H1 (cell line): ENCODE measurements around the gene CHST11. TPM values are rescaled to one million over a fixed set of nuclear protein-coding genes. Genes with fewer than 3 reads are reported as not detected.

Experiments used
- CTCF ChIA-PET: fragments of 300-600 bp; sonication (Branson Sonifier 250); formaldehyde crosslinking; loops from one replicate; lab custom pipeline; 2021; ENCODE audit not compliant: partially characterized antibody; lab: Charles Lee
- POLR2A ChIA-PET: fragments of 300-600 bp; sonication (Branson Sonifier 250); formaldehyde crosslinking; loops from one replicate; lab custom pipeline; 2021; ENCODE audit warnings: inconsistent platforms; ENCODE audit not compliant: partially characterized antibody; lab: Charles Lee
- DNase-seq, 2 experiments: peaks; one replicate each; pipeline versions ENCODE4 v3.0.0 to v3.0.0-alpha.2; 2010 to 2022; ENCODE audit warnings: low spot score in 2 of 2, low read depth in 1 of 2, mixed read lengths in 1 of 2
- FAIRE-seq: peaks from 2 replicates; lab custom pipeline; 2011; peaks lifted over from hg19 to GRCh38; lab: Jason Lieb, UNC
- H2AFZ ChIP-seq: 2 replicates; pipeline ENCODE4 v1.8.1; 2012; ENCODE audit warnings: low read length, inconsistent platforms
- H2AK5ac ChIP-seq: 2 replicates; pipeline ENCODE4 v1.6.1; 2013; ENCODE audit warnings: low read depth, low read length
- H2BK120ac ChIP-seq: replicated peaks from 2 replicates; pipeline ENCODE3; 2013; ENCODE audit warnings: low read depth, low read length, inconsistent platforms
- H2BK12ac ChIP-seq: 2 replicates; pipeline ENCODE4 v1.6.1; 2013; ENCODE audit warnings: low read depth, low read length
- H2BK15ac ChIP-seq: 2 replicates; pipeline ENCODE4 v1.6.1; 2013; ENCODE audit warnings: low read length
- H2BK20ac ChIP-seq: 2 replicates; pipeline ENCODE4 v1.6.1; 2013; ENCODE audit warnings: low read length
- H2BK5ac ChIP-seq: 2 replicates; pipeline ENCODE4 v1.6.1; 2013; ENCODE audit warnings: low read depth, low read length
- H3K14ac ChIP-seq: 2 replicates; pipeline ENCODE4 v1.6.1; 2013; ENCODE audit warnings: inconsistent platforms; ENCODE audit not compliant: insufficient read length
- H3K18ac ChIP-seq: 2 replicates; pipeline ENCODE4 v1.6.1; 2013; ENCODE audit warnings: low read length; ENCODE audit errors: extremely low read depth
- H3K23ac ChIP-seq: 2 replicates; pipeline ENCODE4 v1.6.1; 2013; ENCODE audit warnings: inconsistent platforms; ENCODE audit not compliant: insufficient read length
- H3K23me2 ChIP-seq: 2 replicates; pipeline ENCODE4 v1.6.1; 2013; ENCODE audit warnings: low read depth, low read length
- H3K27ac ChIP-seq: 2 replicates; pipeline ENCODE4 v1.6.1; 2011; ENCODE audit warnings: low read depth, low read length, inconsistent platforms
- H3K27me3 ChIP-seq, 4 experiments: replicated peaks in 1 of 4; 1 replicate in 1 of 4; 2 replicates in 3 of 4; pipeline versions ENCODE4 v1.6.1 to v1.8.1; 2011 to 2013; ENCODE audit warnings: low read length in 3 of 4, mild to moderate bottlenecking in 3 of 4, inconsistent platforms in 2 of 4, mixed read lengths in 2 of 4, moderate library complexity in 1 of 4; ENCODE audit not compliant: control insufficient read depth in 3 of 4, insufficient read depth in 3 of 4; ENCODE audit errors: extremely low read depth in 1 of 4
- H3K36me3 ChIP-seq, 4 experiments: 2 replicates each; pipeline versions ENCODE4 v1.6.1 to v1.8.1; 2011 to 2013; ENCODE audit warnings: mild to moderate bottlenecking in 4 of 4, low read length in 3 of 4, moderate library complexity in 2 of 4, control low read depth in 1 of 4, inconsistent platforms in 1 of 4; ENCODE audit not compliant: insufficient read depth in 4 of 4, control insufficient read depth in 2 of 4
- H3K4ac ChIP-seq: replicated peaks from 2 replicates; pipeline ENCODE3; 2013; ENCODE audit warnings: low read length, low read depth, mixed read lengths, inconsistent platforms; ENCODE audit not compliant: insufficient read length
- H3K4me1 ChIP-seq, 4 experiments: replicated peaks in 1 of 4; 1 replicate in 1 of 4; 2 replicates in 3 of 4; pipeline versions ENCODE4 v1.6.1 to v1.8.1; 2011 to 2013; ENCODE audit warnings: low read length in 3 of 4, inconsistent platforms in 2 of 4, mixed read lengths in 1 of 4; ENCODE audit not compliant: insufficient read depth in 4 of 4, control insufficient read depth in 3 of 4
- H3K4me2 ChIP-seq, 2 experiments: 2 replicates each; pipeline versions ENCODE4 v1.6.1 to v1.8.1; 2011 to 2013; ENCODE audit warnings: low read depth in 2 of 2, low read length in 2 of 2, control low read depth in 1 of 2, inconsistent platforms in 1 of 2, mild to moderate bottlenecking in 1 of 2; ENCODE audit not compliant: insufficient read depth in 1 of 2
- H3K4me3 ChIP-seq, 4 experiments: fragments of 200-600, 300-600 bp in 1 of 4; sonication (generic), shearing (Covaris generic), sonication (Bioruptor Twin) in 1 of 4; 2 replicates each; pipeline versions ENCODE4 v1.5.1 to v1.8.1; 2011 to 2016; ENCODE audit warnings: low read length in 4 of 4, low read depth in 3 of 4, control low read depth in 2 of 4, inconsistent platforms in 2 of 4, mild to moderate bottlenecking in 2 of 4, mixed read lengths in 1 of 4, moderate library complexity in 1 of 4; ENCODE audit not compliant: insufficient read depth in 2 of 4; ENCODE audit errors: extremely low read depth in 1 of 4
- H3K56ac ChIP-seq: replicated peaks from 2 replicates; pipeline ENCODE3; 2013; ENCODE audit warnings: low read depth, mild to moderate bottlenecking, mixed read lengths, low read length, inconsistent platforms; ENCODE audit not compliant: insufficient read length
- H3K79me1 ChIP-seq: 2 replicates; pipeline ENCODE4 v1.6.1; 2013; ENCODE audit warnings: low read depth, low read length, control low read depth
- H3K79me2 ChIP-seq, 2 experiments: 2 replicates each; pipeline versions ENCODE4 v1.6.1 to v1.8.1; 2012 to 2013; ENCODE audit warnings: low read length in 2 of 2, mild to moderate bottlenecking in 2 of 2, inconsistent platforms in 1 of 2; ENCODE audit not compliant: insufficient read depth in 2 of 2, control insufficient read depth in 1 of 2
- H3K9ac ChIP-seq, 4 experiments: replicated peaks in 1 of 4; 1 replicate in 1 of 4; 2 replicates in 3 of 4; pipeline versions ENCODE4 v1.6.1 to v1.8.1; 2011 to 2013; ENCODE audit warnings: low read depth in 3 of 4, low read length in 3 of 4, control low read depth in 2 of 4, mild to moderate bottlenecking in 2 of 4, moderate library complexity in 2 of 4, inconsistent platforms in 1 of 4; ENCODE audit errors: extremely low read depth in 1 of 4
- H3K9me3 ChIP-seq, 2 experiments: 2 replicates each; pipeline versions ENCODE4 v1.6.1 to v1.8.1; 2012 to 2013; ENCODE audit warnings: mild to moderate bottlenecking in 2 of 2, moderate library complexity in 2 of 2, control low read depth in 1 of 2, inconsistent platforms in 1 of 2, low read depth in 1 of 2, low read length in 1 of 2, mixed read lengths in 1 of 2; ENCODE audit not compliant: insufficient read depth in 2 of 2
- H4K20me1 ChIP-seq, 2 experiments: replicated peaks in 1 of 2; 2 replicates each; pipeline versions ENCODE3 to v1.8.1; 2011 to 2013; ENCODE audit warnings: inconsistent platforms in 2 of 2, low read length in 2 of 2, mild to moderate bottlenecking in 1 of 2; ENCODE audit not compliant: insufficient read depth in 2 of 2, control insufficient read depth in 1 of 2
- H4K5ac ChIP-seq: 2 replicates; pipeline ENCODE4 v1.6.1; 2013; ENCODE audit warnings: low read length, low read depth, mixed read lengths, inconsistent platforms; ENCODE audit not compliant: insufficient read length
- H4K8ac ChIP-seq: 2 replicates; pipeline ENCODE4 v1.8.0; 2013; ENCODE audit warnings: mild to moderate bottlenecking, moderate library complexity, low read length, inconsistent platforms; ENCODE audit not compliant: insufficient read depth; ENCODE audit errors: extremely low read depth
- H4K91ac ChIP-seq: replicated peaks from 2 replicates; pipeline ENCODE3; 2013; ENCODE audit warnings: low read length, mixed read lengths, inconsistent platforms; ENCODE audit not compliant: insufficient read length
- ATF3 ChIP-seq: IDR thresholded peaks from 2 replicates; pipeline ENCODE4 v1.6.1; 2011; ENCODE audit warnings: low read depth, mild to moderate bottlenecking, low read length; ENCODE audit not compliant: insufficient read depth
- CHD1 ChIP-seq: IDR thresholded peaks from 2 replicates; pipeline ENCODE4 v1.6.1; 2012; ENCODE audit warnings: low read depth, low read length, improper control_type of control experiment
- CTBP2 ChIP-seq: IDR thresholded peaks from 2 replicates; pipeline ENCODE4 v1.7.0; 2011; ENCODE audit warnings: borderline replicate concordance, mild to moderate bottlenecking, moderate library complexity, mixed read lengths, low read length; ENCODE audit not compliant: insufficient read depth, insufficient read length
- GABPA ChIP-seq: IDR thresholded peaks from 2 replicates; pipeline ENCODE4 v1.6.1; 2011; ENCODE audit warnings: mild to moderate bottlenecking, low read length, moderate library complexity, borderline replicate concordance; ENCODE audit not compliant: insufficient read depth
- GTF2F1 ChIP-seq: IDR thresholded peaks from 2 replicates; pipeline ENCODE4 v1.6.1; 2012; ENCODE audit warnings: low read depth, low read length, improper control_type of control experiment, borderline replicate concordance
- KDM1A ChIP-seq: fragments of 200-600, 300-600 bp; sonication (generic); IDR thresholded peaks from 2 replicates; pipeline ENCODE4 v1.7.1; 2016; ENCODE audit warnings: mild to moderate bottlenecking, low read length, borderline replicate concordance
- MAX ChIP-seq: IDR thresholded peaks from 2 replicates; pipeline ENCODE4 v1.6.1; 2012; ENCODE audit warnings: inconsistent platforms
- RAD21 ChIP-seq, 2 experiments: IDR thresholded peaks in 1 of 2; conservative IDR thresholded peaks in 1 of 2; 2 replicates each; pipeline ENCODE4 v1.6.1; 2011; ENCODE audit warnings: low read depth in 2 of 2, low read length in 2 of 2, improper control_type of control experiment in 1 of 2, inconsistent platforms in 1 of 2, mild to moderate bottlenecking in 1 of 2, moderate library complexity in 1 of 2
- RBBP5 ChIP-seq: IDR thresholded peaks from 2 replicates; pipeline ENCODE4 v1.7.1; 2012; ENCODE audit warnings: low read depth, mild to moderate bottlenecking, inconsistent platforms, low read length, moderate library complexity, borderline replicate concordance
- SAP30 ChIP-seq: fragments of 300-600 bp; sonication (generic); IDR thresholded peaks from 2 replicates; pipeline ENCODE4 v1.7.1; 2012; ENCODE audit warnings: low read length, moderate library complexity, mild to moderate bottlenecking, inconsistent platforms; ENCODE audit not compliant: insufficient read depth, insufficient replicate concordance
- SIX5 ChIP-seq: IDR thresholded peaks from 2 replicates; pipeline ENCODE4 v1.6.1; 2011; ENCODE audit warnings: mild to moderate bottlenecking, low read depth, low read length
- SP2 ChIP-seq: IDR thresholded peaks from 2 replicates; pipeline ENCODE4 v1.6.1; 2012; ENCODE audit warnings: mild to moderate bottlenecking, low read length, inconsistent platforms
- TAF7 ChIP-seq: optimal IDR thresholded peaks from 2 replicates; pipeline ENCODE3; 2011; ENCODE audit warnings: low read depth, mild to moderate bottlenecking, inconsistent platforms, low read length, moderate library complexity, borderline replicate concordance
- WGBS, 2 experiments: shearing (Covaris generic) in 1 of 2; methylation state at CpG; one replicate each; pipeline versions ENCODE4 v1.1.6 to v1.1.7; 2013 to 2015; ENCODE audit warnings: low lambda C conversion rate in 2 of 2, mixed read lengths in 2 of 2, inconsistent platforms in 1 of 2, low coverage in 1 of 2, missing lambda C conversion rate in 1 of 2; ENCODE audit not compliant: insufficient replicate concordance in 2 of 2, insufficient coverage in 1 of 2, insufficient read length in 1 of 2; ENCODE audit errors: extremely low coverage in 1 of 2, missing lambda C conversion rate in 1 of 2; 5-methylcytosine and 5-hydroxymethylcytosine counted together
- polyA plus RNA-seq, 7 experiments: library from polyadenylated mRNA; depleted of rRNA in 3 of 7; stranded (reverse) in 5 of 7; unstranded in 2 of 7; fragments of >200 nt in 5 of 7; fragments of 200-250 nt in 2 of 7; gene quantifications; 1 replicate in 5 of 7; 2 replicates in 1 of 7; 4 replicates in 1 of 7; pipeline versions ENCODE4 v1.2.1 to v1.2.3, GENCODE V29; 2011 to 2013; ENCODE audit warnings: missing spikeins in 2 of 7, mixed read lengths in 2 of 7
- total RNA-seq: library from RNA; stranded (reverse); fragmentation: NEBNext Ultra II Directional; extraction: Animal tissue kit (Norgen Biotek cat#: 25700); gene quantifications from 2 replicates; pipeline ENCODE4 v1.2.1, GENCODE V29; 2021

The CHST11 gene
- total and polyA plus RNA-seq, 2 of the 8 experiments (the other 6 are each of a cell fraction or from before 2014, with no cell fraction given), result 14.4 to 20.8 TPM

GRCh38 chr12:104433061-104433460, 23.7 kb upstream of the CHST11 start:
- no peak for FAIRE-seq
- WGBS, 2 experiments, result 91% methylated on average over 10 of the region's 10 CpGs; no CpG with 5 or more reads in 1 of the 2 experiments
- H3K23me2 ChIP-seq, result no peaks in the 10 kb centered on the region
- TF ChIP-seq CTBP2, result no peak
- no peak for TF ChIP-seq SAP30
- TF ChIP-seq RBBP5, result no peak
- no peak for TF ChIP-seq GTF2F1
- no peak for TF ChIP-seq KDM1A
- TF ChIP-seq MAX, result no peak
- no peak for TF ChIP-seq RAD21 (IDR thresholded peaks at IDR 0.05 in 1 of 2, conservative IDR thresholded peaks at IDR 0.05 in 1 of 2; ENCODE audit: low read depth in 2 of 2, low read length in 2 of 2)
- TF ChIP-seq CHD1, result no peak
- no peak for TF ChIP-seq TAF7
- TF ChIP-seq ATF3, result no peak
- TF ChIP-seq SIX5, result no peak
- TF ChIP-seq GABPA, result no peak
- no peak for TF ChIP-seq SP2

More at GRCh38 chr12:104433061-104433460, 23.7 kb upstream of the CHST11 start:
- Histone ChIP-seq H3K27ac (no peak overlapping the region), H4K20me1 (no peaks in the 10 kb centered on the region), H4K8ac (no peak overlapping the region), H2BK120ac (no peak overlapping the region), H3K56ac (no peak overlapping the region), H3K23ac (no peak overlapping the region), H3K14ac (no peak overlapping the region), H3K4me2 (no peak overlapping the region), H3K18ac (no peak overlapping the region), H3K79me1 (no peaks in the 10 kb centered on the region), H2BK20ac (no peak overlapping the region), H2AK5ac (no peak overlapping the region), H3K4me1 (no peaks in the 10 kb centered on the region), H3K79me2 (no peaks in the 10 kb centered on the region), H2AFZ (no peak overlapping the region), H3K27me3 (0 out of 7 replicates have a peak, but pooled peaks cover 0 to 2% (median 0%) of the 10 kb centered on the region in 4 experiments), H3K36me3 (no peaks in the 10 kb centered on the region), H3K9me3 (no peaks in the 10 kb centered on the region), H2BK15ac (no peak overlapping the region), H3K4ac (no peak overlapping the region), H4K91ac (no peak overlapping the region), H3K9ac (no peak overlapping the region), H2BK5ac (no peak overlapping the region), H4K5ac (no peak overlapping the region), H2BK12ac (no peak overlapping the region), H3K4me3 (no peak overlapping the region)
- DNase-seq, result no peak
- POLR2A ChIA-PET, result no interaction called here
- CTCF ChIA-PET, result interaction anchor here (0.7 to 1.0 kb wide), 2 partner anchors 14 to 51 kb away, joined by 3 to 4 read pairs; no protein-coding TSS in a partner anchor
